SK-N-MC (cell line): Measurements from ENCODE around the gene SH3D19.

Source experiments
- DNase-seq: peaks from one replicate; pipeline ENCODE4 v3.0.0-alpha.2; 2011; ENCODE audit warnings: low read depth, low spot score
- H3K27ac ChIP-seq: fragments of 200-600 bp; sonication (generic); 2 replicates; pipeline ENCODE4 v1.5.1; 2016; ENCODE audit warnings: mixed run types
- H3K36me3 ChIP-seq: fragments of 200-600 bp; sonication (generic); 2 replicates; pipeline ENCODE4 v1.6.1; 2017; ENCODE audit warnings: antibody characterized with exemption, low read length, mixed read lengths; ENCODE audit not compliant: insufficient read depth
- H3K4me3 ChIP-seq: fragments of 200-600 bp; sonication (generic); 2 replicates; pipeline ENCODE4 v1.5.1; 2016
- H3K9ac ChIP-seq: fragments of 200-600 bp; sonication (generic); 2 replicates; pipeline ENCODE4 v1.8.0; 2017; ENCODE audit warnings: mixed run types, mixed read lengths; ENCODE audit not compliant: insufficient read length
- H3K9me3 ChIP-seq: fragments of 200-600 bp; sonication (generic); 2 replicates; pipeline ENCODE4 v1.6.1; 2017; ENCODE audit warnings: low read depth, mild to moderate bottlenecking, antibody characterized with exemption, low read length, moderate library complexity, mixed read lengths
- EZH2 ChIP-seq: fragments of 200-600 bp; sonication (generic); IDR thresholded peaks from one replicate; pipeline ENCODE4 v1.6.1; 2017; ENCODE audit warnings: antibody characterized with exemption
- FOXP2 ChIP-seq: optimal IDR thresholded peaks from 2 replicates; pipeline ENCODE3; 2011; ENCODE audit warnings: mild to moderate bottlenecking, moderate library complexity; ENCODE audit not compliant: insufficient read depth; ENCODE audit errors: extremely low read length, control extremely low read depth
- POLR2AphosphoS5 ChIP-seq: IDR thresholded peaks from 2 replicates; pipeline ENCODE4 v1.6.1; 2012; ENCODE audit warnings: mild to moderate bottlenecking, low read depth, low read length, borderline replicate concordance

The SH3D19 gene

GRCh38 chr4:151314479-151314878 lies 10.9 kb downstream of the SH3D19 start:
- no peak for DNase-seq
- TF ChIP-seq EZH2 (no peak), FOXP2 (no peak), POLR2AphosphoS5 (no peak)
- no peak overlapping the region for H3K27ac ChIP-seq

GRCh38 chr4:151314010-151314355 lies 11.4 kb downstream of the SH3D19 start:
- Histone ChIP-seq H3K9me3 (no peaks in the 10 kb centered on the region), H3K27ac (no peak overlapping the region), H3K36me3 (no peaks in the 10 kb centered on the region), H3K4me3 (no peak overlapping the region), H3K9ac (no peak overlapping the region)
- no peak for DNase-seq
- TF ChIP-seq EZH2 (no peak), POLR2AphosphoS5 (no peak), FOXP2 (no peak)

More at GRCh38 chr4:151314479-151314878, 10.9 kb downstream of the SH3D19 start:
- Histone ChIP-seq H3K9me3 (no peaks in the 10 kb centered on the region), H3K36me3 (no peaks in the 10 kb centered on the region), H3K9ac (no peak overlapping the region), H3K4me3 (no peak overlapping the region)

GRCh38 chr4:151313306-151314009 lies 11.9 kb downstream of the SH3D19 start:
- no peak overlapping the region for H3K27ac ChIP-seq
- H3K36me3 ChIP-seq: no peaks in the 10 kb centered on the region
- DNase-seq: no peak
- TF ChIP-seq FOXP2 (no peak), POLR2AphosphoS5 (no peak), EZH2 (no peak)
- no peak overlapping the region for H3K9ac ChIP-seq
- H3K4me3 ChIP-seq: no peak overlapping the region
- H3K9me3 ChIP-seq: no peaks in the 10 kb centered on the region

GRCh38 chr4:151310124-151310728 lies 15.2 kb downstream of the SH3D19 start:
- Histone ChIP-seq H3K36me3 (no peaks in the 10 kb centered on the region), H3K9me3 (no peaks in the 10 kb centered on the region), H3K4me3 (no peak overlapping the region), H3K27ac (no peak overlapping the region), H3K9ac (no peak overlapping the region)
- DNase-seq: no peak
- TF ChIP-seq FOXP2: no peak
- no peak for TF ChIP-seq EZH2
- TF ChIP-seq POLR2AphosphoS5: no peak

GRCh38 chr4:151304755-151305154 lies 20.6 kb downstream of the SH3D19 start:
- no peak for DNase-seq
- Histone ChIP-seq H3K27ac (no peak overlapping the region), H3K9ac (no peak overlapping the region), H3K36me3 (no peaks in the 10 kb centered on the region), H3K4me3 (no peak overlapping the region), H3K9me3 (no peaks in the 10 kb centered on the region)
- TF ChIP-seq POLR2AphosphoS5 (no peak), EZH2 (no peak), FOXP2 (no peak)

GRCh38 chr4:151304226-151304625 lies 21.2 kb downstream of the SH3D19 start:
- no peaks in the 10 kb centered on the region for H3K9me3 ChIP-seq
- TF ChIP-seq FOXP2: no peak
- no peak for TF ChIP-seq EZH2
- TF ChIP-seq POLR2AphosphoS5: no peak
- H3K4me3 ChIP-seq: no peak overlapping the region
- H3K36me3 ChIP-seq: no peaks in the 10 kb centered on the region
- no peak overlapping the region for H3K9ac ChIP-seq
- DNase-seq: no peak
- no peak overlapping the region for H3K27ac ChIP-seq

- no peak overlapping the region for H3K9ac ChIP-seq
- DNase-seq: no peak
Observed at GRCh38 chr4:151302432-151302831, 23.0 kb downstream of the SH3D19 start.

GRCh38 chr4:151297170-151297569 lies 28.2 kb downstream of the SH3D19 start:
- H3K27ac ChIP-seq: no peak overlapping the region
- DNase-seq: no peak
- H3K36me3 ChIP-seq: no peaks in the 10 kb centered on the region
- no peaks in the 10 kb centered on the region for H3K9me3 ChIP-seq
- TF ChIP-seq POLR2AphosphoS5 (no peak), EZH2 (no peak), FOXP2 (no peak)
- H3K9ac ChIP-seq: no peak overlapping the region
- H3K4me3 ChIP-seq: no peak overlapping the region

More at GRCh38 chr4:151302432-151302831, 23.0 kb downstream of the SH3D19 start:
- TF ChIP-seq FOXP2: no peak
- TF ChIP-seq EZH2: no peak
- no peak for TF ChIP-seq POLR2AphosphoS5
- Histone ChIP-seq H3K4me3 (no peak overlapping the region), H3K9me3 (no peaks in the 10 kb centered on the region), H3K27ac (no peak overlapping the region), H3K36me3 (no peaks in the 10 kb centered on the region)
